COLO668 (cell line): ENCODE data around the gene DPP6.

Experiments used
- DNase-seq: peaks from one replicate; lab custom pipeline; 2025; ENCODE audit not compliant: unreplicated experiment; lab: John Stamatoyannopoulos, UW

The DPP6 gene

DNA sequence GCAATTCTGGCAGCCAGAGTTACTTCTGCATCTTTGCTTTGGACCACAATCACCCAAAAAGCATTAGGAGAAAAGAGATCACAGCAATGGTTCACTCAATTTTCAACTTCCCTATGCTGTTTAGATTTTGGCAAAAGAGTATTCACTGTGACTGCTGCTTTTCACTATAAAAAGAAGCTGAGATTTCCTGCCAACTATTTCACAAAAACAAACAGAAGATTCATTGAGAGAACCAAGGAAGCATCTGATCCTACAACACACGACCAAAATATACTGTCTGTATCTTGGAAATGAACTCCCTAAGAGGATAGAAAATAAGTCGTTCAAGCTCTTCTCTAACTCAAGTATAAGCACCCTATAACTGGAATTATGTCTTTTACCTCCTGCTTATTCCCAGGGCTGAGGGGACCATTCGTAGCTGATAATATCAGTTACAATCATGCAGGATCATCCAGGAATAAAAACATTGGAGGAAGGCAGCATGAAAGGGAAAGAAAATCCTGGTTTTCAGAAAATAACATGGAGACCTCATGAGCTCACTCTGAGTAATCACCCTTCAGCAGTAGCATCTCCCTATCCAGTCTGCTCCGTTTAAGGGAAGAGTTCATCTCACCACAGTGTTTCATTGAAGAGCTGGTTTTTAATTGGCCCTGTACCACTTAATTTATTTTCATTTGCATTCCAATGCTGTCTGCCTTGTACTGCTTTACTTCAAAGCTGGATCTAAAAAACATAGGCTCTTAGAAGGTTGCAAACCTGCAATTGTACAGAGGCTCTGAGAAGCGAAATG, 694.6 kb downstream of the DPP6 start:
- no peak for DNase-seq

DNA sequence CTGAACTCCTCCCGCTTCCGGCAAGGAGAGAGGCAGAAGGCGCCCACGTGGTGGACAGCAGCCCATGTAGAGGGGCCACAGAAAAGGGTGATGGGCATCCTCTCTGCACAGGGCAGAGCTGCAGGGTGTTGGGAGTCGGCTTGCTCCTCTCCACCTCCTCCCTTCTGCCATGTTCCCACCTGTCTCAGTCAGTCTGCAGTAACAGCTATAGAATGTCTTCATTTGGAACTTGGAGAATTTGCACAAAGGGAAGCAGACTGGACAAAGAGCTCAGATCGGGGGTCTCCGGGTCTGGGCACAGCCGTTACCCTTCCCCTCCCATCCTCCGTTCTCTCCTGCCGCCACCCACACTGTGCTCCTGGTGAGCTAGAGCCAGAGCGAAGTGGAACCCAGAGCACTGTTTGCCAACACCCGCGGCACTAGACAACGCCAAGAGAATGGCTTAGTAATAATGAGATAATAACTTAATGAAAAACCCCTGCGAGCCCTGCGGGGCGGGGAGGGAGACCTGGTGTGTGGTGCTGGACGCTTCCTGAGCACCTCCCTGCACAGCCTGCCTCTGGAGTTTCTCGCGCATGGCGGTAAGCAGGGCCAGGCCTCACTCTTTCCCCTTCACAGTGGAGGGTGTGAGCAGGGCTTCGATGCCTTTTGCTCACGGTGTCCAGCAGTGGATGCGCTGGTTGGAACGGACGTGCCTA, 696.0 kb downstream of the DPP6 start:
- DNase-seq = no peak

DNA sequence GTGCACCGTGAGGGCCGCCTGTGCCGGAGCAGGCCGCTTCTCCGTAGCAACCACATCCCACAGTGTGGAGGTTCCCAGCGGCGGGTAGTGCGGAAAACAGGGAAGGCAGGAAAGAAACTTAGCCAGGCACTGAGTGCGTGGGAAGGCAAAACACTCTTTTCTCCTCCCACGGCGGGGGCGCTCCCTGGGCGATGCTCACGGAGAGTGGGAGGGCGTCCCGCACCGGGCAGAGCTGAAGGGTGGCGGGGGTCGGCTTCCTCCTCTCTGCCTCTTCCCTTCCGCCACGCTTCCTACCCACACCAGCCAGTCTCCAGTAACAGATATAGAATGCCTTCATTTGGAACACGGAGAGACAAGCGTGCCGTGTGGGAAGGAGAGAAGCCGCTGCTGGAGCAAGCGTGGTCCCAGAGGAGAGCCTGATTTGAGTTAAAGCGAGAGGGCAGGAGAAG, 698.2 kb downstream of the DPP6 start:
- no peak for DNase-seq

DNA sequence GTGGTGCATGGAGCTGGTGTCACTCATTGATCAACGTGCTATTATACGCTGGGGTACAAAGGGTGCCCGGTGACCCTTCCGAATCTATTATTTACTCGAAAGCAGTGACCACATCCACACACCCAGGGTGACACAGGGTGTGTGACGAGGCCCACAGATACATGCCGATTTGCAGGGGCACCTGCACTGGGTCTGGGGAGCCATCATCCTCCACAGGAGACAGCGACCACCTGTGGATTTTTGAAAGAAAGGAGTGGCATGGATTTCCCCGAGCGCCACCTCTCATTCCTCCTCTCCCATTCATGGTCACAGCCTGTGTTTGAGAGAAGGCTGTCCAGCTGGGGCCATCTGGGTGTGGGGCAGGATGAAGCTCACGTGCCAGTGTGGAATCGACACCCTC, 701.0 kb downstream of the DPP6 start:
- DNase-seq = no peak

DNA sequence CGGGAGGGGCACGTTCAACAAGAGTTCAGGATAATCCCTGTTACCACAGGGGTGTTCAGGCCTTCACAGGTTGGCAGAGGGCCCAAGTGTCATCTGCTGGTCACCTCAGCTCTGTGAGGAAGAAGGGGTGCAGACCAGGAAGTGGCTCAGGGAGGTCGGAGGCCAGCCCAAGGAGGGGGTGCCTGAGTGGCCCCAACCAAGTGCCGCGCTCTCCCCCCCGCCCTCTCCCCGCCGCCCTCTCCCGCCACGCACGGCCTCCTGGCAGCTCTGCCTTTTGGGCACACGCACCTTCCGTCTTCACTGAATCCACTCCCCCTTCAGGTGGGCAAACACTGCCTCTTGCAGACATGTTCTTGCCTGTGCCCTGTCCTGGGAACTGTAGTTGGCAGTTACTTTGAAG, 705.6 kb downstream of the DPP6 start:
- no peak for DNase-seq

DNA sequence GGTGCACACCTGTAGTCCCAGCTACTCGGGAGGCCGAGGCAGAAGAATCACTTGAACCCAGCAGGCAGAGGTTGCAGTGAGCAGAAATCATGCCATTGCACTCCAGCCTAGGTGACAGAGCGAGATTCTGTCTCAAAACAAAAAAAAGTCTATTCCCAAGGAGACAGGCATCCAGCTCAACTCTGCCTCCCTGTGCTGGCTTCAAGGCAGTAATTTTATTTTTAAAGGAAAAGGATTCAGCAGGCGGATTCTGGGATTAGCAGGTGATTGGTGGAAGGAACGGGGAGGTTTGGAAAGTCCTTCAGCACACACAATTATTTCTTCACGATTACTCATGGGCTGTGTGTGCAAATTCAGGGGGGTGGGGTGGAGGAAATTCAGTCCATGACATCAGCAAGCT, 707.8 kb downstream of the DPP6 start:
- no peak for DNase-seq

DNA sequence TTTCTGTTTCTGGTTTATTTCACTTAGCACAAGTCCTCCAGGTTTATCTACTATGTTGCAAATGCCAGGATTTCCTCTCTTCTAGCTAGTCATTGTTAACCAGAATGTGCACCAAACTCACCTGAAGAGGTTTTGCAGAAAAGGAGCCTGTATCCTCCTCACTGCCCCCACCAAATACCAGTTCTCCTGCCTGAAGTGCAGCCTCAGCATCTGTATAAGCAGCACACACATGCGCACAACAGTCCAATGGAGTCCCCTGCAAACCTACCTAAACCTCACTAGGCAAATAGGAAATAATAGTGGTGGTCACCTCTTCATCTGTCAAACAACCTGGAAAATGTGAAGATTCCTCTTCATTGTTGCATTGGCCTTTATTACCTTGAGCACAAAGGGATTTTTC, 712.9 kb downstream of the DPP6 start:
- DNase-seq = no peak

DNA sequence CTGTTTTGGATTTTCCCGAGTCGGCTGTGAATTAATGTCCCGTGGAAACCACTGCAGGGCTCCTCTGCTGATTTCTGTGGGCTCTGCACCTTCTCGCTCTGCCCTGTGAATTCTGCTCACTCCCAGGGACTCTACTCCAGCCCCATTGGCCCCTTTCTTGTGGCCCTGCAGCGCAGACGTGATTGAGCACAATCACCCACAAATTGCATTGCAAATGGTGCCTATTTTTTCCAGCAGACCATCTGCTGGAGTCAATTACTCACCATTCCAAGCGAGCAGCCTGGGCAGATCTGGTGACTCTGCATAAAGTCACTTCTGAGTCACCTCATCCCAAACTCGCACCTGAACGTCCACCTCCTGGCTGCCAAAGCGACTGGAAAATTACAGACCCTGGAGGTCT, 714.9 kb downstream of the DPP6 start:
- DNase-seq = no peak

DNA sequence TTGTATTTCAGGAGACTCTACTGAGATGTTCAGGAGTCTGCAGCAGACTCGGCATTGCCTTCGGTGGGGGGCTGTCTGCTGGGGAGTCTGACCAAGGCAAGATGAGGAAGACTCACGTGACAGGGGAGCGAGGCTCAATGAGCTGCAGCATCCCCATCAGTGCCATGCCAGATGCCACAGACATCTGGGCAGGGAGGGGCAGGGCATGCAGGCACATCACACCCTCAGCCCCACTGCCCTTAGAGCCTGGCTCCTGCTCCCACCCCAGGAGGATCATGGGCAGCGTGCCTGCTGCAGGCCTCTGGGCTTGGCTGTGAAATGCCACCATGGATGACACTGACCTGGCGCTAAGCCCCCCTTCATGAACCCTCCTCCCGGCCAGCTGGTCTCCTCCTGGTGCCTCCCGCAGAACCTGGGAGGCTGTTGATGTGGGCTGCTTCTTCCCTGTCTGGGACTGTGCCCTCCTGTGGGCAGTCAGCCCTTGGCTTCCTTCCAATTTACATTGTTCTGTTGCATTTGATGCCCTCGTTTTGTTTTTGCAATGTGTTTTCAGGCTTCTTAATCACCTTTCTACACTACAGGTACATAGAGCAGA, 715.7 kb downstream of the DPP6 start:
- DNase-seq = no peak

DNA sequence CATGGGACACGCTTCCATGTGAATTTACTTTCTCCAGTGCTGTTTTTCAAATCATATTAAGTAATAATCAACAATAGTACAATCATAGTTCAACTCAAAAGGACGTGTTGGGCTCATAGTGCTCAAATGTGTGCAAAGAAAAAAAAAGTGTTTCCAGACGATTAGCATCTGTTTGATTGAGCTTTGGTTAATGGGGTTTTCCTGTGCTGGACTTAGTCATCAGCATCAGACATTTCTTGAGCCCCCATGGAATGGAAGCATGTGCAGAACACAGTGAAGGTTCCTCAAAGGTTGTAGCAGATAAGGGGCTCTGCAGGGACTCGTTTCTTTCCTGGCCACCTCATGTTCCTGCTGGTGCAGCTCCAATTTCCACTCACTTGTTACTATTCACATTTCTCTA, 716.8 kb downstream of the DPP6 start:
- no peak for DNase-seq

DNA sequence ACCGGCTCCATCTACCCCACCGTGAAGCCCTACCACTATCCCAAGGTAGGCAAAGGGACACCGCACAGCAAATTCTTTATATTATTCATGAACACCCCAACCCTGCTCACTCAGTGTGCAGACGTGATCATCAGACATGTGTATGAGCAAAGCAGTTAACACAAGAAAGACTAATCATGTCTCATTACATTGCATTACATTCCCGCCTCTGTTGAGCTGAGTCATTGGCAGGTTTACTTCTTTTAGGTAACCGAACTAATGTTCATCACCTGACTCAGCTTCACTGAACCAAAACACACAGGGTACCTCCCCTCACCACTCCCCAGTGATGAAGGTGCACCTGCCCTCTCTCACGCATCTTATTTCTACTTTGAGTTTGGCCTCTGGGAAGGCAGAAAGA, 717.3 kb downstream of the DPP6 start:
- DNase-seq = no peak

DNA sequence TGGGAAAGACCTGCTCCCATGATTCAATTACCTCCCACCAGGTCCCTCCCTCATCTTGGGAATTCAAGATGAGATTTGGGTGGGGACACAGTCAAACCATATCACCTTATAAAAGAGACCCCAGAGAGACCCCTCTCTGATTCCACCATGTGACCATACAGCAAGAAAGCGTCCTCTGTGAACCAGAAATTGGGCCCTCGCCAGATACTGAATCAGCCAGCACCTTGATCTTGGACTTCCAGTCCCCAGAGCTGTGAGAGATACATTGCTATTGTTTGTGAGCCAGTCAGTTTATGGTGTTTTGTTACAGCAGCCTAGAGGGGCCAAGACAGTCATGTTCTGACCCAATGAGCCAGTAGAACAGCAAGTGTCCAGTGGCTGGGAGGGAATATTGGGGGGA, 718.2 kb downstream of the DPP6 start:
- no peak for DNase-seq

DNA sequence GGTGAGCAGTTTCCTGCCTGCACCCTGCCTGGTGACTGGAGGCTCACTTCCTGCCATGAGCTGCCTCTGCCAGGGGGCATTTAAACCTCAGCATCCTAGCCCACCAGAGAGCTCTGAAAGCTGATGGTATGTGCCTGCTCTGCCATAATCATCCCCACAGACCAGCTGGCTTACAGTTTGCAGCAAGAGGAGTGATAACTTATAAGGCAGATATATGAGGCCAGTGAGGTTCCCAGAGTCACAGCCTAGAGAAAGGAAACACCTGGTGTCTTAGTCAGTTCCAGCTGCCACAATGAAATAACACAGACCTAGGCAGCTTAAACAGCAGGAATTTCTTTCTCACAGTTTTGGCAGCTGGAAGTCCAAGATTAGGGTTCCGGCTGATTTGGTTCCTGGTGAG, 718.8 kb downstream of the DPP6 start:
- DNase-seq = no peak

DNA sequence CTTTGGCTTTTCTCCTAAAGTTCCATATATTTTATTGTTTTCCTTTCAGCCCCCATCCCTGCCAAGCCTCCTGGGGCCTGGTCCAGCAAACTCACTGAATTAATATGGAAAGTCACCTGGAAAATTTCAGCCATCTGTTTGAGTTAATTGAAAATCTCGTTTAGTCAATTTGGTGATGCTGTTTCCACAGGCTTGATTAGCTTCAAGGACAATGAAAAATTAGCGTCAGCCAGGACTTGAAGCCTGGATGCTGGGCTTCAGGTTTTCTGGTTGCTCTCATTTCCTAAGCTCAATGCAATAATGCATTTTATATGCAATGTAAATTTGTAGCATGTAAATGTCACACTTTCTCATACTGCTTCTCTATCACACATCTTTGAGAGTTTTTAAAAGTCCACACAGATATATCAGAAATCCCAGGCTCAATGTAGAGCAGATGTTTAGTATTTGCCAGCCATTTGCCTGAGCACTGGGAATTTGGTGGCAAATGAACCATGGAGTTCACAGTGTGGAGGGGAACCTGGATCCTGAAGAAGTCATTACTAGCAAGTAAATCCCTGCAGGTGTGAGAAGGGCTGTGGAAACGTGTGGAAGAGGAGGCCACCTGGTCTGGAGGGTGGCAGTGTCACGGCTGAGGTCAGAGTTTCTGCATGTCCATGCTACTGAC, 722.2 kb downstream of the DPP6 start:
- no peak for DNase-seq

DNA sequence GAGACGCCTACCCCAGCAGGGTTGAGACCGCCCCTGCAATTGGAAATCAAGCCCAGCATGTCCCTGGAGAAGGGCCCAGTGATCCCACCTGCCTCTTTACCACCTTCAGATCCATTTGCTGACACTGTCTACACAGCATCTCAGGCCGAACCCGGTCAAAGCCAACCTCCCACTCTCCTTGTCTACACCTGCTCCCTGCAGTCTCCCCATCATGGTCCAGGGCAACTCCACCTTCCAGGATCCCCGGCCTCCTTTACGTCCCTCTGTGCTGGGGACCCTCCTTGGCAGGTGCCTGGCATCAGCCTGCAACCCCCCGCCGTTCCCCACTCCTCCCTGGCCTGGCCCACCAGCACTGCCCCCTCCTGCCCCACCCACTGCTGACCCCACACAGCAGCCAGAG, 723.5 kb downstream of the DPP6 start:
- no peak for DNase-seq

DNA sequence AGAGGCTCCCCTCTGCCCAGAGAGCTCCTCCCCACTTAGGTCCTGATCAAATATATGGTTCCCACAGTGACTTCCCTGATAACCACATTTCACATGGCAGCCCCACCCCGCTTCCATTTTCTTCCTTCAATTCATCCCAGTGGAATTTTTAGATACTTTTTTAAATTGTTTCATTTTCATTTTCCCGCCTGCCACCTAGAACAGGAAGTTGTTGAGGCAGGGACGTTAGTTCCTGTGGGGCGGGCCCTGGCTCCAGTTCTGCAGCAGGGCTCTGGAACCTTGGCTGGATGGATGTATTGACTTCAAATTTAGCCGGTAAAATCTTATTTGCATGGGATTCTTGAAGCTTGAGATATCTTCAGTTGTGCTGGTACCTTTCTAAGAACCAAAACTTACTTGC, 724.2 kb downstream of the DPP6 start:
- DNase-seq = no peak

DNA sequence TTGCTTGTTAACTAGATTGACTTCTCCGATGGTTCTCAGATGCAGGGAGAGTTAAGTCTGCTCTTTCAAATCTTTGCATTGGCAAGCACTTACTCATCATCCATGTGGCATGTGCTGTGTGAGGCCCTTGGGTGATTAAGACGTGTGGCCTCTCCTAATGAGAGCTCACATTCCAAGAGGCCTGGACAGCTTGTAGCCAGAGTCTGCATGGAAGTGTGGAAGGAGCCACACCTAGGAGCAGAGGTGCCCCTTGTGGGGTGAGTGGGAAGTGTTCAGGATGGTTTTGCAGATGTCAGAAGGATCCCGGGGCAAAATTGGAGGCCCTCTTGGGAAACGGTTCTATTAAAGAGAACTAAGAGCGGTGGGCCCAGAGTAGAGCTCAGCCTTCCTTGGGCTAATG, 724.8 kb downstream of the DPP6 start:
- no peak for DNase-seq

DNA sequence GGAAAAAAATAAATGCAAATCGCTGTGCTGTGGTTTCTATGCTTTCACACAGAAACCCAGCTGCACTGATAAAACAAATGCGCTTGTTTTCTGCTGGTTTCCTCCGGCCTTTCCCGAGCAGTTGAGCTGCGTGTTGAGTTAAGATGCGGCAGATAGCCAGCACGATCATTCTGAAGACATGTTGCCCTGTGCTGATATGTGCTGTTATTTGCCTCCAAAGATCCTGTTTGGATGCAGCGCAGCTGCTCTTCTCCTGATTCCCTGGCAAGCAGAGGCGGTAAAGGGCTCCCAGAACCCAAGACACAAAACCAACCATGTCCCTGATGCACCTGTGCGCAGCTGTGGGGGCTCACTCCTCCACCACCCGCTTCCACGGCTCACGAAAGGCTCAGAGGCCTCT, 725.3 kb downstream of the DPP6 start:
- DNase-seq = no peak

DNA sequence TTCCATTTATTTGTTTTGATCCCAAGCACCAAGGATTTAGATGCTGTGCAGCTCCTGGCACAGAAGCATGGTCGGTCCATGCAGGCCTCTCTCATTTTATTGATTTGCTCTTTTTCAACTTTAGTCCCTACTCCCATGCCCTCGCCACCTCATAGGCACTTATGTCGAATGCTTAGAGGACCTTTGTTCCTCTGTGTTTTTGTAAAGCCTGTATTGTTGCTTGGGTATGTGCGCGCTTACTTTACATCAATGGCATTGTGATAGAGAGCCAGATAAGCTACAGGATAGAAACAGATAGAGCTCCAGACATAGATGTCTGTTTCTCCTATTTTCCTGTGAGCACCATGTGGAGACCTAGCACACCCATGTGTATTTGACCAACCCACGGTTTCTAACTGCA, 725.7 kb downstream of the DPP6 start:
- DNase-seq = no peak

DNA sequence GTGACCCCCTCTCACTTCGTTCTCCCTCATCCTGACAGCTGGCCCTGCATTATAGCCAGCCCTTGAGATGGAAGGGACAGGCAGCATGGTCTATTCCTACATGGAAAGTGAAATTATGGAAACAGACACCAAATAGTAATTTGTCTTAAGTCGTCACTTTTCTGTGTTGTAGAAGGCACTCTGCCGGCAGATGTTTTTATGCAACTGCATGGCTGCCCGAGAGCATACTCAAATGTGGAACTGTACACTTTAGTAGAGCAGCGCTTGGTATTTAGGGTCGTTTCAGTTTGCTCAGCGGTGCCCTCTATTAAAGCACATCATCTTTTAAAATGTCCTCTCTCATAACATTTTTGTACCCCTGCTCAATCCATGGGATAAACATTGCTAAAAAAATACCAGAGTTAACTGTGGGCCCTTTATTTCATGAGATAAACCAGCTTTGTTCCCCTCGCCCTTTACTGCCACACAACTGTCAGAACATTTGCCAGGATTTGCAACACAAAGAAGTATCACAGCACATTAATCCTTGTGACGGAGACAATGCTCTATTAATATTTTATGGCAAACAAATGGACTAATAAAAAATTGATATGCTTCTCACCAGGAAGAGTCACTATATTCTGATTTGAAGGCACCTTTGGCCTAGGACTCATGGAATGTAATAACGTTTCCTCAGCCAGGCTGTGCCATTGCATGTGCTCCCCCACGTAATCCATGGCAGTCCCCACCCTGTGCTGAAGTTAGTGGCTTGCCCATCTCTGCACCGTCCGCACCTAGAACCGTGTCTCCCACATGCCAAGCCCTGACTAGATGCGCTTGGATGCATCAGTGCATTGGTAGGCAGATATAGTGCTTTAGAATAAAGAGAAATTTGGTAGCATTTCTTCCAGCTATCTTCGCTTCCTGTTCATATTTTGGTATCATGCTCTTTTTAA, 729.4 kb downstream of the DPP6 start:
- no peak for DNase-seq
